HG03159 (cell line): Measurements from ENCODE around the gene MPZL1.

Experiments used
- ATAC-seq: cut with Tn5 transposase; IDR thresholded peaks from one replicate; pipeline ENCODE4 v1.9.1; 2021; ENCODE audit warnings: mild to moderate bottlenecking, moderate library complexity; ENCODE audit not compliant: unreplicated experiment

Gene MPZL1

GRCh38 chr1:167776151-167776550, 54.4 kb downstream of the MPZL1 start:
- ATAC-seq: no peak

DNA sequence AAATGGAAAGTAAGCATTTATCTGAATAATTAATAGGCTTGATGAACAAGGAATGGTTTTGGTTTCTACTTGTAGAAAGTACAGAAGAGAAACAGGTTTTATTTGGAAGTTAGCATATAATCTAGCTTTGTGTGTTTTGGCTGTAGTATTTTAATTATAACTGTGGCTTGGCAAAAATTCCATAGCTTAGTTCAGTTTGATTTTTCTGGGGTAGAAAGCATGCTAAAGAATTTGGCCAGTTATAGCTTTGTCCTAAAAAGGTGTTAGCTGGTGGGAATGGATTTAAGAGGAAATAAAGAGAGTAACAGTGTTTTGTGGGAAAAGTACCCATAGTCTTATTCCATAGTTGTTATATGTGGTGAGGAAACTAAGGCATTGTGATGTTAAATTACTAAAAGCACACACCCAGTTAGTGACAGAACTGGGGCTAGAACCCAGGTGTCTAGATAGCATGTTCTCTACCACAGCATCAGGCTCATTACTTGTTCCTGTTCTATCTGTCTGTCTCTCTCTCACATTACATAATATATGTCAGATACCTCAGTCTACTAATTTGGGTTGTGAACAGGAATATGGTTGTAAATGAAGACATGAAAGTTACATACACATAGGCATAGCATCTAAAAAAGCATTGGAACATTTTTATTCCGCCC, 55.0 kb downstream of the MPZL1 start:
- no peak for ATAC-seq

- no peak for ATAC-seq
Measured at GRCh38 chr1:167777269-167777650, 55.5 kb downstream of the MPZL1 start.

- no peak for ATAC-seq
Measured at GRCh38 chr1:167781558-167781957, 59.8 kb downstream of the MPZL1 start.

DNA sequence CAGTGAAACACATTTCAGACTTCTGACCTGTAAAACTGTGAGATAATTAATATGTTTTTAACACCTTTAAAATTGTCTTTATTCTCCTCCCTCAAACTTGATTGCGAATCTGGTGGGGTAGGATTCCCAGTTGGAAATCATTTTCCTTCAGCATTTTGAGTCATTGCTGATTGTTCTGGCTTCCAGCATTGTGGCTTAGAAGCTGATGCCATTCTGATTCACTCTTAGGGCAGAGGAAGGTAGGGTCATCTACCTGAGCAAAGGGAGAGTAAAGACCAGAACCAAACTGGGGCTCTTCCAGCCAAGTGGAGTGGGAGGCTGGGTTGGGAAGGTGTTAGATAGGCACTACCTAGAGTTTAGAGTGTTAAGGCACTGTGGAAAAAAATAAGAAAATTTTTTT, 61.2 kb downstream of the MPZL1 start:
- ATAC-seq: no peak

GRCh38 chr1:167784876-167785550, 63.2 kb downstream of the MPZL1 start:
- no peak for ATAC-seq

DNA sequence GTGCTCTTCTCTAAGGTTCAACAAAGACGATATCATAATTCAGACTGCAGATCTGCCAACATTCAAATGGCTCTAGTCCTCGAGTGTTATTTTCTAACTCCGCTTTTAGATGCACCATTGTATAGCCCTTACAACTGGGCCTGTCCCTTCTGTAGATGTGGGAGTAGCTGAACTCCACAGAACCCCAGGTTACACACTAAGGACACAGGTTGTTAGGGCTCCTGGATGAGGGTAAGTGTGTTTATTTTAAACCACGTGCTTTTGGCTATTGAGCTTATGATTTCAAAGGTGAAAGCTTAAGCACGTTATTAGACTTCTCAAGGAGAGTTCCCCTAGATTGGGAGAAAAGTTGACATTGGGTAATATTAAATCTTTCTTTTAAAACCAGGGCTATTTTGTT, 64.7 kb downstream of the MPZL1 start:
- ATAC-seq: no peak

DNA sequence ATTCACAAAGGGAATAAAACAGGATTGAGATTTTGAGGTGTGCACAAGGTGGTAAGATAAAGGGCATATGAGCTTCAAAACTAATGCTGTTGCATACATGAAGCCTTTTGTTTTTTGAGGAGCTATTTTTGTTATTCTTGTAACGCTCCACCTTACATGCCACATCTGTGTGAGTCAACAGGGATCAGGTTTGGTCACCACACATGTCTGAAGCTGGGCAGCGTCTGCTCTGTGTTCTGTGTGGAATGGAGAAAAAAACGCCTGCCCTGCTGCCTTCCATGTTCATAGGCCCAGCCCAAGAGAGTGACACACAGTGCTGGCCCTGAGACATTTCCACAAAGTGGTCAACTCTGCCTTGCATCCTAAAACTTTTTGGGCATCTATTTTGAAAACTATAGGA, 67.7 kb downstream of the MPZL1 start:
- no peak for ATAC-seq

- no peak for ATAC-seq
Measured at GRCh38 chr1:167790117-167790516, 68.3 kb downstream of the MPZL1 start.

GRCh38 chr1:167791281-167792187, 69.8 kb downstream of the MPZL1 start:
- ATAC-seq: no peak

DNA sequence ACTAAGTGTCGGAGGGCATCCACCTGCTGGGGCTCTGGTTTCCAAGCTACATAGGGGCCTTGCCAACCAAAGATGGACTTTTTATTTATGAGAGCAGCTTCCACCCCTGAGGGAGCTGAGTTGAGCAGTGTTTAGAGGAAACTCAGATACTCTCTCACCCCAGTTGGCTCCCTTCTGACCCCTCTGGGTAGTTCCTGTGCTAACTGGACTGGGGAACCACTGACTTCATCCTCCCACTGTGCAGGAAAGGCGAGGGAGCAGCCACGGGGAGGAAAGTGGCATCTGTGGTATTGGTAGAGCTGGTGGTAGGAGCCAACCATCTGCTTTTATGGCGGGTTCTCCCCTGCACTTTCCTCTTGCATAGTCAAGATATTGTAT, 70.4 kb downstream of the MPZL1 start:
- ATAC-seq: no peak

- no peak for ATAC-seq
Measured at GRCh38 chr1:167794043-167794442, 72.3 kb downstream of the MPZL1 start.

GRCh38 chr1:167795810-167796740, 74.3 kb downstream of the MPZL1 start:
- no peak for ATAC-seq

- no peak for ATAC-seq
Measured at GRCh38 chr1:167797015-167797414, 75.2 kb downstream of the MPZL1 start.

DNA sequence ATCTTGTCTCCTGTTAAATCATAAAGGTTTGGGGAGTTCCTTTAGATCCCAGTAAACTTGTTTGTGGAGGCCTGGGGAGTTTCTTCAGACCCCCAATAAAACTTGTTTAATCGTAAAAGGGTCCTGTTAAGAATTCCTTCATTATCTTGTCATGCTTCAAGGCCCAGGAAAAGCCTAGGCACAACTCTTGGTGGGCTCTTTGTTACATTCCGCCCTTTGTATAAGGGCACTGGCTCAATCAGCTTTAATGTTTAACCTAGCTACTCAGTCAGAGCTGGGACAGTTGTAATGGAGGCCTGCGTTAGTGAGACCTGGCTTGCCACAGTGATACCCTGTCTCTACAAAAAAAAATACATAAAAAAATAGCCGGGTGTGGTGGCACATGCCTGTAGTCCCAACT, 77.2 kb downstream of the MPZL1 start:
- ATAC-seq: no peak

GRCh38 chr1:167799747-167800146, 78.0 kb downstream of the MPZL1 start:
- no peak for ATAC-seq

GRCh38 chr1:167800251-167800650, 78.5 kb downstream of the MPZL1 start:
- ATAC-seq: no peak

DNA sequence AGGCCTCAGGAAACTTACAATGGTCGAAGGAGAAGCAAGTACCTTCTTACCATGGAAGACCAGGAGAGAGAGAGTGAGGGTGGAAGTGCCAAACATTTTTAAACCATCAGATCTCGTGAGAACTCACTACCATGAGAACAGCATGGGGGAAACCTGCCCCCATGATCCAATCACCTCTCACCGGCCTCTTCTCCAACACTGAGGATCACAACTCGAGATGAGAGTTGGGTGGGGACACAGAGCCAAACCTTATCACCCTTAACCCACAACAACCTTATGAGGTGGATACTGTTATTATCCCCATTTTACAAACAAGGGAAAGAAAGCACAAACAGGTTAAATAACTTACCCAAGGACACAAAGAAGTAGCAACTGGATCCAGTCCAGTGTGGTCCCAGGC, 80.5 kb downstream of the MPZL1 start:
- ATAC-seq: no peak

DNA sequence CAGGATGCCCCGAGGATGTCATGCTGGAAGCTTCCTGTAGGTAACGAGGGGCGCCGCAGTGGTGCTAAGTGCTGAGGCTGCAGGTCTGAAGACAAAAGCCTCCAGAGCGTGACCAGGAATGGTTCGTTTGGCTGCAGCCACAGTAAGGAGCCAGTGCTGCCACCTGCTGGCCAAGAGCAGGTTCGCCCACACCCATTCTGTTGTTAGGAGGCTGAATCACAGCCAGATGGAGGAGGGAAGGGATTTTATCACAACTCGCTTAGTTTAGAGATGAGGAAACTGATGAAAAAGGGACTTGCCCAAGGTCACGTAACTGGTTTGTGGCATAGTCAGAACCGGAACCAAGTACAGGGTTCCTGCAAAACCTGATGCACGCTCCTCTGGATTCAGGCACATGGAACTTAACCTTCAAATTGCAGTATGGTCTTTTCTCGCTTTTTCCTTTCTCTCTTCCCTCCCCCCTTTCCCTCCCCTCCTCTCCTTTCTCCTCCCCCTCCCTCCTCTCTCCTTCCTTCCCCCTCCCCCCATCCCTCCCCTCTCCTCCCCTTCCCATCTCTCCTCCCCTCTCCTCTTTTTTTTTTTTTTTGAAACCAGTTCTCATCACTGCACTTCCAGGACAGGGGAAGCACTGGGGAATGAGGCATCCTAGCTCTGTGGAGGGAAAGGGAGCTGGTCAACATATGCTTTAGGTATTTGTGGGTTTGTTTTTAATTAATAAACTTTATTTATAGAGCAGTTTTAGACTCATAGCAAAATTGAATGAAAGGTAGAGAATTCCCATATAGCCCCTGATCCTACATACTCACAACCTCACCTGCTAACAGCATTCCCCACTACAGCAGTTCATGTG, 81.8 kb downstream of the MPZL1 start:
- peak; percentile 92 for ATAC-seq

GRCh38 chr1:167805041-167805556, 83.3 kb downstream of the MPZL1 start:
- ATAC-seq: no peak
